Measurements from ENCODE around the gene EML6. TPM values are rescaled to one million over a fixed set of nuclear protein-coding genes. Genes with fewer than 3 reads are reported as not detected.
A peak's percentile ranks its signal among the peaks of the same experiment; 100 is the strongest.

Gene EML6
- polyA plus RNA-seq, 2 of the 4 experiments (the other 2 are of a cell fraction): 1.4 to 1.5 TPM

DNA sequence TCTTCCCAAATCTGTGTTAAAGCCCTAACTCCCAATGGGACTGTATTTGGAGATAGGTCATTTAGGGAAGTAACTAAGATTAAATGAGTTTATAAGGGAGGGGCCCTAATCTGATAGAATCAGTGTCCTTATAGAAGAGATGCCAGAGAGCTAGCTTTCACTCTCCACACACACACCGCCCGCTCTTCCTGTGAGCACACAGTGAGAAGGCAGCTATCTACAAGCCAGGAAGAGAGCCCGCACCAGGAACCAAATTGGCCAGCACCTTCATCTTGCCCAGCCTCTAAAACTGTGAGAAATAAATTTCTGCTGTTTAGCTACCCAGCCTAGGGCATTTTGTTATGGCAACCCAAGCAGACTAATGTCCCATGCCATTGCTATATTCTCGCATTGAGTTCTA, 201.6 kb downstream of the EML6 start:
- no peak for TF ChIP-seq CBX8 (IDR thresholded peaks at IDR 0.05)
- TF ChIP-seq, protein P1, sequence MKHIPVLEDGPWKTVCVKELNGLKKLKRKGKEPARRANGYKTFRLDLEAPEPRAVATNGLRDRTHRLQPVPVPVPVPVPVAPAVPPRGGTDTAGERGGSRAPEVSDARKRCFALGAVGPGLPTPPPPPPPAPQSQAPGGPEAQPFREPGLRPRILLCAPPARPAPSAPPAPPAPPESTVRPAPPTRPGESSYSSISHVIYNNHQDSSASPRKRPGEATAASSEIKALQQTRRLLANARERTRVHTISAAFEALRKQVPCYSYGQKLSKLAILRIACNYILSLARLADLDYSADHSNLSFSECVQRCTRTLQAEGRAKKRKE (CRISPR knock-in tag; IDR thresholded peaks at IDR 0.05; ENCODE audit: low read depth): no peak
- TF ChIP-seq ESRRA (IDR thresholded peaks at IDR 0.05; ENCODE audit: borderline replicate concordance, low read length): no peak
- TF ChIP-seq E2F6 (IDR thresholded peaks at IDR 0.05; ENCODE audit: borderline replicate concordance, low read depth): no peak
- no peak for TF ChIP-seq ZNF302 (CRISPR knock-in tag; IDR thresholded peaks at IDR 0.05)
- no peak for TF ChIP-seq CEBPB (IDR thresholded peaks at IDR 0.05)
- TF ChIP-seq PHF8 (IDR thresholded peaks at IDR 0.05; ENCODE audit: borderline replicate concordance, low read depth): no peak
- no peak for TF ChIP-seq POLR2A (IDR thresholded peaks at IDR 0.05; ENCODE audit: low read length)
- no peak for TF ChIP-seq MAX (IDR thresholded peaks at IDR 0.05)
- no peak for TF ChIP-seq HOXB5 (CRISPR knock-in tag; IDR thresholded peaks at IDR 0.05)
- no peak for TF ChIP-seq HES2 (IDR thresholded peaks at IDR 0.05)
- no peak for TF ChIP-seq POLR2AphosphoS2 (conservative IDR thresholded peaks at IDR 0.05; ENCODE audit: low read length)
- no peak for TF ChIP-seq SREBF2 (IDR thresholded peaks at IDR 0.05)
- no peak for TF ChIP-seq HOXB13 (CRISPR knock-in tag; IDR thresholded peaks at IDR 0.05; ENCODE audit: low read depth)
- Histone ChIP-seq H3K9me3 (peaks cover 22% of the 10 kb centered on the region; the same call in 2 of the 3 replicates), H3K27ac (no peak overlapping the region), H3K4me2 (no peak overlapping the region), H3K4me1 (peaks cover 7% of the 10 kb centered on the region; the same call in 2 of the 3 replicates), H3K4me3 (no peak overlapping the region)
- DNase-seq (ENCODE audit: low read depth in 1 of 2, low spot score in 1 of 2): no peak
- ChIA-PET POLR2A (no interaction called here), CTCF (interaction anchor here (1.2 to 2.3 kb wide), 2 partner anchors 16 to 25 kb away, joined by 4 to 5 read pairs; no protein-coding TSS in a partner anchor)
- peak; percentile 54 for FAIRE-seq
- 88% methylated on average over 4 of the region's 4 CpGs for WGBS (ENCODE audit: missing lambda C conversion rate)
- no peak for ATAC-seq

GRCh38 chr2:54927085-54927750, 203.8 kb downstream of the EML6 start:
- CTCF ChIA-PET: interaction anchor here (0.8 to 3.4 kb wide), 6 partner anchors 10 to 241 kb away, joined by 3 to 12 read pairs (median 4); no protein-coding TSS in a partner anchor
- ATAC-seq (no peak), DNase-seq (ENCODE audit: low read depth in 1 of 2, low spot score in 1 of 2) (no peak), FAIRE-seq (no peak)
- TF ChIP-seq USF2 (IDR thresholded peaks at IDR 0.05) (no peak), KDM1A (IDR thresholded peaks at IDR 0.05; ENCODE audit: low read depth) (no peak), RFX5 (IDR thresholded peaks at IDR 0.05) (no peak), CHD2 (IDR thresholded peaks at IDR 0.05; ENCODE audit: low read length, partially characterized antibody) (no peak), TFCP2L1 (CRISPR knock-in tag; IDR thresholded peaks at IDR 0.05) (no peak)
- H3K9me3 ChIP-seq: peaks cover 7% of the 10 kb centered on the region; the same call in 2 of the 3 replicates
- POLR2A ChIA-PET: no interaction called here
- H3K27ac ChIP-seq: no peak overlapping the region
- peaks cover 7% of the 10 kb centered on the region; the same call in 2 of the 3 replicates for H3K4me1 ChIP-seq
- no peak overlapping the region for H3K4me2 ChIP-seq
- H3K4me3 ChIP-seq: no peak overlapping the region
- 63% methylated on average over 8 of the region's 8 CpGs for WGBS (ENCODE audit: missing lambda C conversion rate)

DNA sequence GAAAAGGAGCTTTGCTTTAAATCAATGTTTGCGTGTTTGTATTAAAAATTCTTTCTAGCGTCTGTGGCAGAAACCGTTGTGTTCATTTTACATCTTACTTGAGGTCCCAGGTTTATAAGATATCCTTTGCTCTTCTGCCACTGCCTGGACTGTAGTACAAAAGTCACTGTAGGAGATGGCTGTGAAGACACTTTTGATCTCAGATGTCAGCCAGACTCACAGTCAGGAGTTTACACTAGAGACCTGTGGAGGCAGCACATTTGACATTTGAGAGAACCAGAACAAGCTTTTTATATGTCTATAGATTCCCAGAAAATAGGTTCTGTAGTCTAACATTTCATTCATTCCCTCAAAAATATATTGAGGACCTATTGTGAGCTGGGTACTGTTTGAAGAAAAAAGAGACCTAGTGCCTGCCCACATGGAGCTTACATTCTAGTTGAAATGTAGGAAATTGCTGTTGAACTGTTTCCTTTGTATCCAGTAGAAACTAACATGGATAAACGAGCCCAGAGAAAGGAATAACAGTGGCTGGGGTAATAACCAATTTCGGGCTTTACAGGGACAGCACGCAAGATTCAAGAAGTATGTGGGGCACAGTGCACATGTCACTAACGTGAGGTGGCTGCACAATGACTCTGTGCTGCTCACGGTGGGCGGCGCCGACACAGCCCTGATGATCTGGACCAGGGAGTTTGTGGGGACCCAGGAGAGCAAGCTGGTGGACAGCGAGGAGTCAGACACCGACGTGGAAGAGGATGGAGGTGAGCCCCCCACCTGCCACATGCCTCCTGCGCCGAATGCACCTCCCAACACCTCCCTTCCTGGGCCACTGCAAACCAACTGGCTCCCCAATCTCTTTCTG, 204.5 kb downstream of the EML6 start:
- ATAC-seq (no peak), FAIRE-seq (no peak), DNase-seq (ENCODE audit: low read depth in 1 of 2, low spot score in 1 of 2) (no peak)
- Histone ChIP-seq H3K4me1 (peaks cover 7% of the 10 kb centered on the region; the same call in 2 of the 3 replicates), H3K4me3 (no peak overlapping the region), H3K4me2 (no peak overlapping the region), H3K9me3 (peaks cover 6% of the 10 kb centered on the region; the same call in 1 of the 3 replicates), H3K27ac (no peak overlapping the region)
- ChIA-PET CTCF (interaction anchor here (0.9 to 3.4 kb wide), 5 partner anchors 9 to 240 kb away, joined by 3 to 12 read pairs (median 4); no protein-coding TSS in a partner anchor), POLR2A (no interaction called here)
- 77% methylated on average over 16 of the region's 16 CpGs for WGBS (ENCODE audit: missing lambda C conversion rate)
- TF ChIP-seq SREBF2 (IDR thresholded peaks at IDR 0.05) (no peak), ZNF302 (CRISPR knock-in tag; IDR thresholded peaks at IDR 0.05) (no peak), RARB (CRISPR knock-in tag; IDR thresholded peaks at IDR 0.05) (no peak), EHMT2 (IDR thresholded peaks at IDR 0.05; ENCODE audit: low read depth) (no peak), CBX8 (IDR thresholded peaks at IDR 0.05) (no peak), EP300 (IDR thresholded peaks at IDR 0.05) (no peak), HOXB13 (CRISPR knock-in tag; IDR thresholded peaks at IDR 0.05; ENCODE audit: low read depth) (no peak), CHD4 (IDR thresholded peaks at IDR 0.05; ENCODE audit: borderline replicate concordance) (no peak), ZFP36 (IDR thresholded peaks at IDR 0.05; ENCODE audit: borderline replicate concordance, partially characterized antibody) (no peak), PBX3 (IDR thresholded peaks at IDR 0.05) (no peak), FOXS1 (CRISPR knock-in tag; IDR thresholded peaks at IDR 0.05) (no peak), MYC (IDR thresholded peaks at IDR 0.05; ENCODE audit: borderline replicate concordance, low read length) (no peak)
- TF ChIP-seq, protein P1 (CRISPR knock-in tag; IDR thresholded peaks at IDR 0.05; ENCODE audit: low read depth): no peak

Data from A549 (cell line).